Stimulated activated naive B cell treated with anti-CD40 and anti-IgM and Interleukin-4, amounts not matched to agents 10 μg/mL and 1 μg/mL and 100 μg/mL, for 72 hours (primary cell): ENCODE measurements around the gene FXYD2.

ENCODE experiments used
- ATAC-seq, 2 donors: fragments of 150-1000 bp; cut with Tn5 transposase; replicated peaks; 2 replicates each; pipeline ENCODE4 v1.10.0; 2021; ENCODE audit warnings: moderate library complexity in 1 of 2
- DNase-seq: peaks from one replicate; pipeline ENCODE4 v3.0.0; 2021
- H3K27ac Mint-ChIP-seq: one replicate; pipeline ENCODE4 v1.8.0; 2022; ENCODE audit warnings: mild to moderate bottlenecking, mixed read lengths
- H3K27me3 Mint-ChIP-seq, 2 donors: one replicate each; pipeline ENCODE4 v1.8.0; 2022; ENCODE audit warnings: mixed read lengths in 2 of 2
- H3K36me3 Mint-ChIP-seq, 2 donors: one replicate each; pipeline ENCODE4 v1.8.0; 2022; ENCODE audit warnings: mixed read lengths in 2 of 2, mild to moderate bottlenecking in 1 of 2
- H3K4me1 Mint-ChIP-seq, 2 donors: one replicate each; pipeline ENCODE4 v1.8.0; 2022; ENCODE audit warnings: mixed read lengths in 2 of 2, mild to moderate bottlenecking in 1 of 2
- H3K4me3 Mint-ChIP-seq, 2 donors: one replicate each; pipeline ENCODE4 v1.8.0; 2022; ENCODE audit warnings: mild to moderate bottlenecking in 2 of 2, mixed read lengths in 2 of 2, moderate library complexity in 1 of 2
- H3K9me3 Mint-ChIP-seq, 2 donors: one replicate each; pipeline ENCODE4 v1.8.0; 2022; ENCODE audit warnings: mixed read lengths in 2 of 2, mild to moderate bottlenecking in 1 of 2

Gene FXYD2

DNA sequence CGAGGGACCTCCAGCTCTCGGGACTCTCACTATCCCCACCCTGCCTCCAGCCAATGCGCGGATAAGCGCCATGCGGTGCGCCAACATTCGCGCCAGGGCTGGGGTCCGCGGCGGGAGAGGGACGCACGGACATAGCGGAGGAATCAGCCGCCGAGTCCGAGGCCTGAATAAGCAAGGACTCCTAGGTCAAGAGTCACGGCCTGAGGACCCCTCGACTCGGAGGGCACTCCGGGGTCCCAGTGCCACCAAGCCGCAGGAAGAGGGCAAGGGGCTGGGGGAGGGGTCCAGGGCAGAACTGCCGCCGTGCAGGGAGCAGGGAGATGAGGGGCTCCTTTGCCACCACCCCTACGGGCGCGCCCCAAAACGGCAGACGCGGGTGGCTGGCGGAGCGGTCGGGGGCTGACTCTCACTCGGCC is 28.1 kb downstream of the FXYD2 start:
- ATAC-seq: peak in 1 of 2 donors; percentile 34
- no peak for DNase-seq
- Mint-ChIP-seq H3K36me3 (peaks cover 1 to 20% of the 10 kb centered on the region in 2 donors), H3K4me1 (peaks cover 19 to 24% of the 10 kb centered on the region in 2 donors), H3K4me3 (peak overlapping the region; percentile 39 to 62), H3K9me3 (no peaks in the 10 kb centered on the region), H3K27ac (no peak overlapping the region), H3K27me3 (peaks cover 50 to 72% of the 10 kb centered on the region in 2 donors)

DNA sequence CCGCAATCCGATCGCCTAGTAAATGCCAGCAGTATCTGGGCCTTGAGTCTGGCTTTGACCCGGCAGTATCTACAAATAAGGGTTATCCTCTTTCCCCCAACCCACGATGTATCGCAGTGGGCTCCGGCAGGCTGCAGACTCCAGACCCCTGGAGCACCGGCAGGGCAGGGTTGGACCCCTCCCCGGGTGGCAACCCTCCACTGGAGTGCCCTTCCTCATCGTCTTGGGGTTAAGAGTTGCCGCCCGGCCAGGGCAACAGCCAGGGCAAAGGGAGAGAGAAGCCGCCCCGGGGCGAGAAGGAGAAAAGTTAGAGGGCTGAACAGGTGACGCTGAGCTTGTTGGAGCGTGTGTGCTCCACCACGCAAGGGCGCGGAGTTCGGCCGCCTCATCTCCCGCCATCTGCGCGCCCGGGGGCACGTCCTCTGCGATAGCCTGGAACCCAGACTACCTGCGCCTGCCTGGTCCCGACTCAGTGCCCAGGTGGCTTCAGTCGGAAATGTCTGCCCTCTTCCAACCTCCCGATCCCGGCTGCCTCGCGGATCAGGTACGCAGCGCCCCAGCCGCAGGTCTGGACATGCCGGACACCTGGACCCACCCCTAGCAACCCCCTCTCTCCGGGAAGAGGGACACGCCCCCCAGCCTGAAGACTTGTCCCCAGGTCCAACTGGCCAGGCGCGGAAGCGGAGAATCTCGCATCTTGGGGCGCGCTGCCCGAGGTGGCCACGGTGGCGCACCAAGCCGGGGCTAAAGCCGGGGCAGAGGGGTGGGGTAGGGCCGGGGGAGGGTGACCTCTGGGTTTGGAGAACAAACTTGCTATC is 28.7 kb downstream of the FXYD2 start:
- peaks cover 52 to 76% of the 10 kb centered on the region in 2 donors for H3K27me3 Mint-ChIP-seq
- H3K27ac Mint-ChIP-seq: peak overlapping the region; percentile 85
- no peaks in the 10 kb centered on the region for H3K9me3 Mint-ChIP-seq
- peak overlapping the region; percentile 41 to 62 for H3K4me3 Mint-ChIP-seq
- H3K4me1 Mint-ChIP-seq: peaks cover 19 to 24% of the 10 kb centered on the region in 2 donors
- peaks cover 1 to 20% of the 10 kb centered on the region in 2 donors for H3K36me3 Mint-ChIP-seq
- peak in 1 of 2 donors; percentile 43 for ATAC-seq
- DNase-seq: no peak

DNA sequence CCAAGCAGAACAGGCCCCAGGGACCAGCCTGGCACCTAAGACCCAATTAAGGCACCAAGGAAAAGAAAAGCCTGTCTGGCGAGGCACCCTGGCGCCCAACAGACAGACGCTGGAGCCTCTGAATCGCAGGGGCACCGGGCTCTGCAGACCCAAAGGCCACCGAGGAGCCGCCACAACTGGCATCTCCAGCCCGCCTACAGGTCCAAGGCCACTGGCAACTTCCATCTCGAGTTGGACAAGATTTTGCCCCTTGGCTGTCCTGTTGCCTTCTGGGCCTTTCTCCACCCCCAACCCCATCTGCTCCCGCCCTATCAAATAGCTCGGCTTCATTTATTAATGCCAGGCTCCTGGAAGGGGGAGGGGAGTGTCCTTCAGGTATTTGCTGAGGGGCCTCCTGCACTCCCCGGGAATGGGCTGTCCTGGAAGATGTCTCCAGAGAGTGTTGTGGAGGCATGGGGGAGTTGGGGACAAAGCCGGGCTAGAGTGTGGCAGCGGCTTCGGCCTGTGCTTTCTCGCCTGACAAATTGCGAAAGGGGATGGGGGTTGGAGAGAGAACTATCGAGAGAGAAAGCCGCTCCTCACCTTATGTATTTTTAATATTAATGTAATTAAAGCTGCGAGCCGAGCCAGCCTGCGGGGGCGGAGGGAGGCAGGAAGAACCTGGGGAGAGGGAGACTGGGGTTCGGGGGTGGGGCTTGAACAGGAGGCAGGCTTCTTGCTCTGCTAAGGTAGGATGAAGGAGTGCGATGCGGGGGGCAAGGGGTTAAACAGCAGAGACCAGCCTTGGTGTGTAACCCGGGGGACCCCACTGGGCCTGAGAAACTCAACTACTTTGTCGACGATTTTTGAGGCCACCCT is 29.5 kb downstream of the FXYD2 start:
- Mint-ChIP-seq H3K4me1 (peaks cover 19 to 24% of the 10 kb centered on the region in 2 donors), H3K9me3 (no peaks in the 10 kb centered on the region), H3K27me3 (peaks cover 57 to 84% of the 10 kb centered on the region in 2 donors), H3K4me3 (peak overlapping the region; percentile 30 to 66), H3K36me3 (peaks cover 1 to 20% of the 10 kb centered on the region in 2 donors), H3K27ac (peak overlapping the region; percentile 85)
- no peak for DNase-seq
- no peak for ATAC-seq

- Mint-ChIP-seq H3K27ac (no peak overlapping the region), H3K9me3 (no peaks in the 10 kb centered on the region), H3K4me1 (peaks cover 19 to 24% of the 10 kb centered on the region in 2 donors), H3K4me3 (no peak overlapping the region), H3K36me3 (peaks cover 1 to 12% of the 10 kb centered on the region in 2 donors), H3K27me3 (peaks cover 57 to 86% of the 10 kb centered on the region in 2 donors)
- no peak for DNase-seq
- no peak for ATAC-seq
Measured at GRCh38 chr11:117794135-117794534, 30.4 kb downstream of the FXYD2 start.

DNA sequence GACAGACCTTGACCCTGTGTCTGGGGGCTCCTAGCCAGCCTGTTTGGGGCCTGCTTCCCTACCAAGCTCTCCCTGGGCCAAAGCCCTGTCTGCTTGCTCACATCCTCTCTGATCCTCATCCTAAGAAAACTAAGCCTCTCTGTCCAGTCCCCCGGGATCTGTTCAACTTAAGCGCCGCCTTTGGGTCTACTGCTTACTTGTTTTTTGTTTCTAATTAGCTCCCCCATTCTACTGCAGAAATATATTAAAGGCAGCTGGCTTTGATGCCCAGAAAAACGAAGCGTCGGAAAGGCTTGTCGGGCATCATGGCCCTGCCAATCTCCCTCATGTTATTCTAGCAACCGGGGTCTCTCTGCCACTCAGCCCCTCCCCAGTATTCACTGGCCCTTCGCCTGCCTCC is 31.0 kb downstream of the FXYD2 start:
- peaks cover 19 to 24% of the 10 kb centered on the region in 2 donors for H3K4me1 Mint-ChIP-seq
- H3K4me3 Mint-ChIP-seq: no peak overlapping the region
- ATAC-seq (no peak), DNase-seq (no peak)
- H3K27ac Mint-ChIP-seq: no peak overlapping the region
- peaks cover 1 to 12% of the 10 kb centered on the region in 2 donors for H3K36me3 Mint-ChIP-seq
- H3K27me3 Mint-ChIP-seq: peaks cover 57 to 86% of the 10 kb centered on the region in 2 donors
- no peaks in the 10 kb centered on the region for H3K9me3 Mint-ChIP-seq

DNA sequence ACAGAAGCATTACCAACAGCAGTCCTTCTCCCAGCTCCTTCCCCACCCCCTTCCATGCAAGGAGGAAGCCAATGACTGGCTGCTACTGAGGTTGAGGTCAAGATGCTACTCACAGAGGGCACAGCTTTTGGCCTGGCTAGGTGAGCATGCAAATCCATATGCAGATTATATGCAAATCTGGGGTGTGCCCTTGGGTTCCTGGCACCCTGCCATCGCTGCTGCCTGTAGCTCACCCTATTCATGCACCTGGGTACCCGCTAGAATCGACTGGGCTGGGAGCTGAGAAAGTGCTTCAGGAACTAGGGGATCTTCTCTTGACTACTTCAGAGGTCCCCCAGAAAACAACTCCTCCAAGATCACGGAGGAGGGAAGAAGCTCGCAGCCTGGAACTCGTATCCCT is 31.6 kb downstream of the FXYD2 start:
- Mint-ChIP-seq H3K4me1 (peaks cover 18 to 24% of the 10 kb centered on the region in 2 donors), H3K27ac (no peak overlapping the region), H3K4me3 (no peak overlapping the region), H3K27me3 (peaks cover 58 to 88% of the 10 kb centered on the region in 2 donors), H3K9me3 (no peaks in the 10 kb centered on the region), H3K36me3 (peaks cover 1 to 12% of the 10 kb centered on the region in 2 donors)
- ATAC-seq (no peak), DNase-seq (no peak)

DNA sequence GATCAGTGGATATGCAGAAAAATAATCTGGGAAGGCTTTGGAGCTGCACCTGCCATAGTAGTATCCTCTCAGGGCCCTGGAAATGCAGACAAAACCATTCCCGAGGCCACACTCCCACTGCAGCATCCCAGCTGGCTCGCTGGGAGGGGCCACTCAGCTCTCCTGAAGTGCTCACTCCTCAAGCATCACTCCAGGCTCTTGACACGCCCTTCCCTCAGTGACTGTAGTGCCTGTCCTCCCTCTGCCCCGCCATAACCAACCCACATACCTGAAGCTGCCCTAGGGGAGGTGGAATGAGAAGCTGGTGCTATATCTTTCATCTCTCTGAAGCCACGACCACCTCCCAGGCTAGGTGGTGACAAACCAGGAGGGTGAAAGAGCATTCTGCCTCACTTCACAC is 32.3 kb downstream of the FXYD2 start:
- H3K4me3 Mint-ChIP-seq: no peak overlapping the region
- ATAC-seq (no peak), DNase-seq (no peak)
- peaks cover 1 to 10% of the 10 kb centered on the region in 2 donors for H3K36me3 Mint-ChIP-seq
- peaks cover 56 to 86% of the 10 kb centered on the region in 2 donors for H3K27me3 Mint-ChIP-seq
- H3K9me3 Mint-ChIP-seq: no peaks in the 10 kb centered on the region
- peaks cover 13 to 19% of the 10 kb centered on the region in 2 donors for H3K4me1 Mint-ChIP-seq
- no peak overlapping the region for H3K27ac Mint-ChIP-seq

DNA sequence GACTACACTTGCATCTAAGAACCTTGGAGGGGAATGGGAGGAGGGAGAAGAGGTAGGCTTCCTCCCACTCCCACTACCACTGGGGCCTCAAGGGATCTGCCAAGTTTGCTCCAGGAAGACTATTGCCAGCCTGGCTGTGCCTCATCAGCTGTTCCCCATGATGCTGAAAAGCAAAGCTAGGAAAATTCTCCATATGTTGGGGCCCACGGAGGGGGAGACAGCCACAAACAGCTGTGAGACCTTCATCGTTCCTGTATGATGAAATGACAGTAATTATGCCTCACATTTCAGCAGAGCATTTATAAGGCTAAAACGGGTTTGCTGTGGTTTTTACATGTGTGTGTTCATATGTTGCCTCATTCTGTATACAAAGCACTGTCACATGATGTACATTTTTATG is 34.3 kb downstream of the FXYD2 start:
- Mint-ChIP-seq H3K36me3 (peaks cover 1 to 10% of the 10 kb centered on the region in 2 donors), H3K4me3 (no peak overlapping the region), H3K27ac (no peak overlapping the region), H3K9me3 (no peaks in the 10 kb centered on the region), H3K27me3 (peaks cover 59 to 87% of the 10 kb centered on the region in 2 donors), H3K4me1 (peaks cover 8 to 10% of the 10 kb centered on the region in 2 donors)
- no peak for DNase-seq
- ATAC-seq: no peak

- H3K4me1 Mint-ChIP-seq: peaks cover 0 to 8% of the 10 kb centered on the region in 2 donors
- no peaks in the 10 kb centered on the region for H3K9me3 Mint-ChIP-seq
- no peak overlapping the region for H3K4me3 Mint-ChIP-seq
- H3K36me3 Mint-ChIP-seq: peaks cover 0 to 10% of the 10 kb centered on the region in 2 donors
- ATAC-seq (no peak), DNase-seq (no peak)
- H3K27me3 Mint-ChIP-seq: peaks cover 54 to 81% of the 10 kb centered on the region in 2 donors
- H3K27ac Mint-ChIP-seq: no peak overlapping the region
Measured at GRCh38 chr11:117789241-117789640, 35.3 kb downstream of the FXYD2 start.

- peak in 1 of 2 donors; percentile 10 for ATAC-seq
- Mint-ChIP-seq H3K4me1 (peaks cover 0 to 3% of the 10 kb centered on the region in 2 donors), H3K27ac (no peak overlapping the region), H3K4me3 (no peak overlapping the region), H3K27me3 (peaks cover 35 to 75% of the 10 kb centered on the region in 2 donors), H3K36me3 (peaks cover 0 to 4% of the 10 kb centered on the region in 2 donors), H3K9me3 (no peaks in the 10 kb centered on the region)
- DNase-seq: no peak
Measured at GRCh38 chr11:117786135-117786870, 38.2 kb downstream of the FXYD2 start.

DNA sequence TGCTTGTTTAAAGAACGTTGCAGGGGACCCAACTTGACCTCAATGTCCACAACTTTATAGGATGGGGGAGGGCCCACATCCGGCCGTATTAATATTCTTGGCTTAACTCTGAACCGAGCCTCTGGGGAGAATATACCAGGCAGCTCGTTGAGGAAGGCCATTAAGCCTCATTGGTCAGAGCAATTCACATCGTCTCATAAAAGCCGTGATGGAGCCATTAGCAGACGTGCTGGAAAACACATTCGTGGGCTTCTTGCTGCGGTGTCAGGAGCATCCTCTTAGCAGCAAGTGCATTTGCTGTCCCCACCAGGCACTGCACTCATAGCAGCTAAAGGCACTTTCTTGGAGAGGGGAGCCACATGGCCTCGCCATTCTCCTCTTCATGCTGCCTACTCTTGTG is 42.4 kb downstream of the FXYD2 start:
- peaks cover 0 to 3% of the 10 kb centered on the region in 2 donors for H3K4me1 Mint-ChIP-seq
- H3K4me3 Mint-ChIP-seq: no peak overlapping the region
- peaks cover 30 to 62% of the 10 kb centered on the region in 2 donors for H3K27me3 Mint-ChIP-seq

DNA sequence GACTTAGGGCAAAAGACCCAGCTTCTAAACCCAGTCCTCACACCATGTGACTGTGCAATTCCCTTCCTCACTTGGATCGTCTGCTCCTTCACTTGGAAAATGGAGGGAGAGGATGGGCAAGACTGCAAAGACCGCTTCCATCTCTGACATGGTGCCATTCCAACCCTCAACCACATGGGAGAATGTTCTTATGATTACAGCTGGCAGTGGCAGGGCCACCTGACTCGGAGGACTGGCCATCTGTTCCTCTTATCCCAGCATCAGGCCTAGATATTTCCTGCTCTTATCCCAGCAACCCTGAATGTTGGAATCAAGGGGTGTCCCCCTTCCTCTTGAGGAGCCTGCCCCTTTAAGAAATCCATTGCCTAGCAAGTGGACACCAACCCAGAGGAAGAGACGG is 42.9 kb downstream of the FXYD2 start:
- H3K27me3 Mint-ChIP-seq: peaks cover 25 to 60% of the 10 kb centered on the region in 2 donors

More for the DNA sequence above, 42.4 kb downstream of the FXYD2 start:
- no peak for ATAC-seq
- Mint-ChIP-seq H3K36me3 (peaks cover 7 to 27% of the 10 kb centered on the region in 2 donors), H3K9me3 (no peaks in the 10 kb centered on the region), H3K27ac (no peak overlapping the region)
- no peak for DNase-seq

GRCh38 chr11:117780456-117780855 is 44.1 kb downstream of the FXYD2 start:
- Mint-ChIP-seq H3K4me1 (no peaks in the 10 kb centered on the region), H3K36me3 (peaks cover 7 to 43% of the 10 kb centered on the region in 2 donors), H3K27ac (no peak overlapping the region), H3K27me3 (peaks cover 22 to 57% of the 10 kb centered on the region in 2 donors), H3K4me3 (no peak overlapping the region), H3K9me3 (no peaks in the 10 kb centered on the region)
- DNase-seq (no peak), ATAC-seq (no peak)

More for the DNA sequence above, 42.9 kb downstream of the FXYD2 start:
- Mint-ChIP-seq H3K27ac (no peak overlapping the region), H3K36me3 (peaks cover 7 to 32% of the 10 kb centered on the region in 2 donors), H3K4me1 (peaks cover 0 to 2% of the 10 kb centered on the region in 2 donors), H3K4me3 (no peak overlapping the region), H3K9me3 (no peaks in the 10 kb centered on the region)
- no peak for DNase-seq
- no peak for ATAC-seq

- Mint-ChIP-seq H3K9me3 (no peaks in the 10 kb centered on the region), H3K4me3 (no peak overlapping the region), H3K27me3 (peaks cover 6 to 31% of the 10 kb centered on the region in 2 donors), H3K36me3 (peaks cover 5 to 54% of the 10 kb centered on the region in 2 donors), H3K4me1 (no peaks in the 10 kb centered on the region), H3K27ac (no peak overlapping the region)
- no peak for ATAC-seq
- no peak for DNase-seq
Measured at GRCh38 chr11:117774553-117774952, 50.0 kb downstream of the FXYD2 start.
